Nephron (organoid): ENCODE results near the gene ATP2C1.
A peak's percentile ranks its signal among the peaks of the same experiment; 100 is the strongest.

ENCODE experiments used
- H3K27ac Mint-ChIP-seq, 3 experiments: 2 replicates each; pipeline ENCODE4 v1.8.0; 2020; ENCODE audit warnings: mixed read lengths in 3 of 3, mild to moderate bottlenecking in 2 of 3, moderate library complexity in 1 of 3
- H3K27me3 Mint-ChIP-seq: 2 replicates; pipeline ENCODE4 v1.8.0; 2021; ENCODE audit warnings: low read depth, mild to moderate bottlenecking, moderate library complexity, mixed read lengths
- H3K36me3 Mint-ChIP-seq: 2 replicates; pipeline ENCODE4 v1.8.0; 2020; ENCODE audit warnings: low read depth, mixed read lengths
- H3K4me1 Mint-ChIP-seq: 2 replicates; pipeline ENCODE4 v1.8.0; 2020; ENCODE audit warnings: mixed read lengths
- H3K4me3 Mint-ChIP-seq, 3 experiments: 2 replicates each; pipeline ENCODE4 v1.8.0; 2020; ENCODE audit warnings: mild to moderate bottlenecking in 3 of 3, mixed read lengths in 3 of 3, moderate library complexity in 2 of 3
- H3K9me3 Mint-ChIP-seq: 2 replicates; pipeline ENCODE4 v1.8.0; 2020; ENCODE audit warnings: mixed read lengths
- CTCF ChIP-seq, 3 experiments: fragments of 200-600 bp; sonication (generic); IDR thresholded peaks; one replicate each; pipeline ENCODE4 v1.5.0; 2021; ENCODE audit warnings: antibody characterized with exemption in 3 of 3; ENCODE audit not compliant: unreplicated experiment in 3 of 3

ATP2C1 gene

GRCh38 chr3:130918328-130918727, 24.4 kb downstream of the ATP2C1 start:
- Mint-ChIP-seq H3K36me3 (peaks cover 60% of the 10 kb centered on the region), H3K27ac (no peak overlapping the region), H3K9me3 (peaks cover 49% of the 10 kb centered on the region), H3K27me3 (no peaks in the 10 kb centered on the region), H3K4me1 (peaks cover 5% of the 10 kb centered on the region), H3K4me3 (no peak overlapping the region)
- no peak for TF ChIP-seq CTCF (IDR thresholded peaks at IDR 0.05; ENCODE audit: unreplicated experiment in 3 of 3)

- Mint-ChIP-seq H3K36me3 (peaks cover 47% of the 10 kb centered on the region), H3K27ac (no peak overlapping the region), H3K4me3 (no peak overlapping the region), H3K9me3 (peaks cover 40% of the 10 kb centered on the region), H3K27me3 (no peaks in the 10 kb centered on the region), H3K4me1 (no peaks in the 10 kb centered on the region)
- no peak for TF ChIP-seq CTCF (IDR thresholded peaks at IDR 0.05; ENCODE audit: unreplicated experiment in 3 of 3)
Measured at GRCh38 chr3:130925628-130926027, 31.7 kb downstream of the ATP2C1 start.

GRCh38 chr3:130926504-130926903, 32.6 kb downstream of the ATP2C1 start:
- no peaks in the 10 kb centered on the region for H3K27me3 Mint-ChIP-seq
- H3K4me1 Mint-ChIP-seq = no peaks in the 10 kb centered on the region
- H3K9me3 Mint-ChIP-seq = peaks cover 37% of the 10 kb centered on the region
- H3K4me3 Mint-ChIP-seq = no peak overlapping the region
- TF ChIP-seq CTCF (IDR thresholded peaks at IDR 0.05; ENCODE audit: unreplicated experiment in 3 of 3) = no peak
- no peak overlapping the region for H3K27ac Mint-ChIP-seq
- peaks cover 50% of the 10 kb centered on the region for H3K36me3 Mint-ChIP-seq

GRCh38 chr3:130929804-130930203, 35.9 kb downstream of the ATP2C1 start:
- Mint-ChIP-seq H3K27ac (no peak overlapping the region), H3K36me3 (peaks cover 27% of the 10 kb centered on the region), H3K9me3 (peaks cover 7% of the 10 kb centered on the region), H3K4me3 (no peak overlapping the region), H3K4me1 (no peaks in the 10 kb centered on the region), H3K27me3 (no peaks in the 10 kb centered on the region)
- TF ChIP-seq CTCF (IDR thresholded peaks at IDR 0.05; ENCODE audit: unreplicated experiment in 3 of 3) = no peak

- H3K36me3 Mint-ChIP-seq = peaks cover 17% of the 10 kb centered on the region
- no peak overlapping the region for H3K27ac Mint-ChIP-seq
- no peak overlapping the region for H3K4me3 Mint-ChIP-seq
- H3K9me3 Mint-ChIP-seq = no peaks in the 10 kb centered on the region
- no peaks in the 10 kb centered on the region for H3K27me3 Mint-ChIP-seq
- no peak for TF ChIP-seq CTCF (IDR thresholded peaks at IDR 0.05; ENCODE audit: unreplicated experiment in 3 of 3)
- no peaks in the 10 kb centered on the region for H3K4me1 Mint-ChIP-seq
Measured at GRCh38 chr3:130932979-130933378, 39.1 kb downstream of the ATP2C1 start.

- peak overlapping the region in 1 of 3 experiments; percentile 6 for H3K27ac Mint-ChIP-seq
- H3K4me1 Mint-ChIP-seq = no peaks in the 10 kb centered on the region
- H3K9me3 Mint-ChIP-seq = no peaks in the 10 kb centered on the region
- no peak for TF ChIP-seq CTCF (IDR thresholded peaks at IDR 0.05; ENCODE audit: unreplicated experiment in 3 of 3)
- no peak overlapping the region for H3K4me3 Mint-ChIP-seq
- H3K36me3 Mint-ChIP-seq = peaks cover 17% of the 10 kb centered on the region
- H3K27me3 Mint-ChIP-seq = no peaks in the 10 kb centered on the region
Measured at GRCh38 chr3:130933801-130934345, 40.0 kb downstream of the ATP2C1 start.
